ENCODE measurements around the gene RIC8B. TPM values are rescaled to one million over a fixed set of nuclear protein-coding genes. Genes with fewer than 3 reads are reported as not detected.

RIC8B gene
- polyA plus RNA-seq, 3 donors, result 23.8 to 30.3 (median 26.7) TPM

DNA sequence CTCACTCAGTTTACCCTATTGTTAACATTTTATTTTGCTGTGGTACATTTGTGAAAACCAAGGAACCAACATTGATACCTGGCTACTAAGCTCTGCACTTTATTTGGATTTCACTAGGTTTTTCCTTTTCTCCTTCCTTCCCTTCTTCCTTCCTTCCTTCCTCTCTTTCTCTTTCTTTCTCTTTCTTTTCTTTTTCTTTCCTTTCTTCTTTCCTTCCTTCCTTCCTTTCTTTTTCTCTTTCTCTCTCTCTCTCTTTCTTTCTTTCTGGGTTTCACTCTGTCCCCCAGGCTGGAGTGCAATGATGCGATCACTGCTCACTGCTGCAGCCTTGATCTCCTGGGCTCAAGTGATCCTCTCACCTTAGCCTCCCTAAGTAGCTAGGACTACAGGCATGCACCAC, 152.2 kb downstream of the RIC8B start:
- DNase-seq (ENCODE audit: low read depth in 3 of 3, low spot score in 2 of 3), result no peak

DNA sequence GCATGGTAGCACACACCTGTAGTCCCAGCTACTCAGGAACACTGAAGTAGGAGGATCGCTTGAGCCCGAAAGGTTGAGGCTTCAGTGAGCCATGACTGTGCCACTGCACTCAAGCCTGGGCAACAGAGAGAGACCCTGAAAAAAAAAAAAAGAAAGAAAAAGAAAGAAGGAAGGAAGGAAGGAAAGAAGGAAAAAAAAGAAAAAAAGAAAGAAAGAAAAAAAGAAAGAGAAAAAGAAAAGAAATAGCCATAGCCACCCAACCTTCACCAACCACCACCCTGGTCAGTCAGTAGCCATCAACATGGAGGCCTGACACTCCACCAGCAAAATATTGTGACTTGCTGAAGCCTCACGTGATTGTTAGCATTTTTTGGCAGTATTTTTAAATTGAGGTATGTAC, 159.8 kb downstream of the RIC8B start:
- DNase-seq (ENCODE audit: low read depth in 3 of 3, low spot score in 2 of 3), result no peak

Other genes starting within 250 kb of the RIC8B start
- not detected for gene RFX4, start 191.7 kb upstream of the RIC8B start, polyA plus RNA-seq (ENCODE audit: insufficient read length in 3 of 3)
- 10 to 100 TPM; 78.9 to 83.4 (median 80.9) TPM for gene TMEM263, start 181.2 kb downstream of the RIC8B start, polyA plus RNA-seq (ENCODE audit: insufficient read length in 3 of 3)
- gene MTERF2, start 212.5 kb downstream of the RIC8B start, polyA plus RNA-seq (ENCODE audit: insufficient read length in 3 of 3), result 10 to 100 TPM; 28.6 to 34.2 (median 33.9) TPM